ENCODE measurements around the gene SNAP25.

GRCh38 chr20:10281911-10282310 is 63.3 kb downstream of the SNAP25 start:
- no peak for TF ChIP-seq CTCF (IDR thresholded peaks at IDR 0.05; ENCODE audit: low read length)
- TF ChIP-seq EZH2 (optimal IDR thresholded peaks at IDR 0.05; ENCODE audit: low read depth, low read length), result no peak
